Measurements from ENCODE around the gene TSPYL1.

DNA sequence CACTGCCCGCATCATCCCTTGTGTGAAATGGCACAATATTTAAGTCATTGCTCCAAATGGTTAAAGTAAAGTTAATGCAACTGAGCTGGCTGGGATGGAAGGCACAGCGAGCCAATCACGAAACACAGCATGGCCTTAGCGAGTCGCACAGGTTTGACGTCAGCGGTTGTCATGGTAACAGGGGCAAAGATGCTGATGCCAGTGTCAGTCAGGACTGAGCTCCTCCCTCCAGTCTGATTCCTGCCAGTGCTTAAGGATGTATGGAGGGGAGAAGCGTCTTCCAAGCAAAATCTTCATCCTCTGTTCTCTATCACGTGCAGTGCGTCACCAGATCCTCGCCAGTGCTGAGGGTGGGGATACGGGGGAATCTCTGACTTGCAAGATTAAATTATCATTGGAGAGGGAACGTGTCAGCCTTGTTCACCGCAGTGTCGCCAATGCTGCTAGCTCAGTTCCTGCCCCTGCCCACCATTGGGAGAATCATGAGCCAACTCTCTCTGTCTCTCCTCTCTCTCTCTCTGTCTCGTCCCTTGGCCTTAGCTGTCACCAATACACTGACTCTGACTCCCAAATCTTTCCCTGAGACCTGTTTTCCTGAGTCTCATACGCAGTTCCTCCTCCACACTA lies 50.3 kb downstream of the TSPYL1 start:
- TF ChIP-seq POLR2A (IDR thresholded peaks at IDR 0.05): no peak
- TF ChIP-seq, protein P1, sequence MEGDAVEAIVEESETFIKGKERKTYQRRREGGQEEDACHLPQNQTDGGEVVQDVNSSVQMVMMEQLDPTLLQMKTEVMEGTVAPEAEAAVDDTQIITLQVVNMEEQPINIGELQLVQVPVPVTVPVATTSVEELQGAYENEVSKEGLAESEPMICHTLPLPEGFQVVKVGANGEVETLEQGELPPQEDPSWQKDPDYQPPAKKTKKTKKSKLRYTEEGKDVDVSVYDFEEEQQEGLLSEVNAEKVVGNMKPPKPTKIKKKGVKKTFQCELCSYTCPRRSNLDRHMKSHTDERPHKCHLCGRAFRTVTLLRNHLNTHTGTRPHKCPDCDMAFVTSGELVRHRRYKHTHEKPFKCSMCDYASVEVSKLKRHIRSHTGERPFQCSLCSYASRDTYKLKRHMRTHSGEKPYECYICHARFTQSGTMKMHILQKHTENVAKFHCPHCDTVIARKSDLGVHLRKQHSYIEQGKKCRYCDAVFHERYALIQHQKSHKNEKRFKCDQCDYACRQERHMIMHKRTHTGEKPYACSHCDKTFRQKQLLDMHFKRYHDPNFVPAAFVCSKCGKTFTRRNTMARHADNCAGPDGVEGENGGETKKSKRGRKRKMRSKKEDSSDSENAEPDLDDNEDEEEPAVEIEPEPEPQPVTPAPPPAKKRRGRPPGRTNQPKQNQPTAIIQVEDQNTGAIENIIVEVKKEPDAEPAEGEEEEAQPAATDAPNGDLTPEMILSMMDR (IDR thresholded peaks at IDR 0.05): no peak

Measured in uterus (tissue), 2 donors.